Spleen (tissue), 11 donors: ENCODE results near the gene NDUFB8. TPM values are rescaled to one million over a fixed set of nuclear protein-coding genes. Genes with fewer than 3 reads are reported as not detected.

ENCODE experiments used
- DNase-seq: peaks from one replicate; pipeline ENCODE4 v3.0.0-alpha.2; 2020
- H3K27ac ChIP-seq, 8 donors: fragments of 200-600 bp; sonication (generic) in 7 of 8; 1 replicate in 4 of 8; 2 replicates in 4 of 8; pipeline versions ENCODE4 v1.5.0 to v1.8.0; 2016 to 2021; ENCODE audit warnings: inconsistent platforms in 4 of 8, mild to moderate bottlenecking in 4 of 8, moderate library complexity in 1 of 8
- H3K27me3 ChIP-seq, 7 donors: fragments of 200-600 bp; sonication (generic) in 6 of 7; replicated peaks in 1 of 7; 1 replicate in 4 of 7; 2 replicates in 3 of 7; pipeline versions ENCODE4 v1.5.0 to v1.8.0; 2016 to 2021; ENCODE audit warnings: inconsistent platforms in 3 of 7, mild to moderate bottlenecking in 1 of 7
- H3K36me3 ChIP-seq, 6 donors: fragments of 200-600 bp; sonication (generic) in 5 of 6; 1 replicate in 4 of 6; 2 replicates in 2 of 6; pipeline versions ENCODE4 v1.5.0 to v1.8.0; 2016 to 2021; ENCODE audit warnings: inconsistent platforms in 2 of 6
- H3K4me1 ChIP-seq, 6 donors: fragments of 200-600 bp; sonication (generic) in 5 of 6; 1 replicate in 3 of 6; 2 replicates in 3 of 6; pipeline versions ENCODE4 v1.5.0 to v1.8.0; 2016 to 2021; ENCODE audit warnings: inconsistent platforms in 3 of 6
- H3K4me3 ChIP-seq, 8 donors: fragments of 200-600 bp; sonication (generic) in 7 of 8; 1 replicate in 4 of 8; 2 replicates in 4 of 8; pipeline versions ENCODE4 v1.5.0 to v1.8.0; 2016 to 2021; ENCODE audit warnings: inconsistent platforms in 4 of 8, mild to moderate bottlenecking in 4 of 8, moderate library complexity in 2 of 8
- H3K9me3 ChIP-seq, 8 donors: fragments of 200-600 bp; sonication (generic) in 7 of 8; 1 replicate in 4 of 8; 2 replicates in 4 of 8; pipeline versions ENCODE4 v1.5.0 to v1.8.0; 2016 to 2021; ENCODE audit warnings: inconsistent platforms in 4 of 8
- POLR2A ChIP-seq, 3 donors: fragments of 450-650 bp; IDR thresholded peaks; one replicate each; pipeline ENCODE4 v1.5.1; 2017; ENCODE audit warnings: antibody characterized with exemption in 3 of 3, mild to moderate bottlenecking in 1 of 3
- POLR2AphosphoS5 ChIP-seq, 3 donors: sonication (generic); formaldehyde crosslinking; IDR thresholded peaks; one replicate each; pipeline ENCODE4 v1.5.1; 2017; ENCODE audit warnings: antibody characterized with exemption in 3 of 3
- WGBS, 5 donors: extraction: QIAGEN DNeasy Blood & Tissue Kit in 3 of 5; methylation state at CpG; one replicate each; pipeline versions ENCODE4 v1.1.5 to v1.1.7; 2013 to 2018; 5-methylcytosine and 5-hydroxymethylcytosine counted together
- intact Hi-C: fragments of 100-400 bp; cut with DNase I; formaldehyde crosslinking; loops from one replicate; pipeline ENCODE4 v1.15.0; 2023; ENCODE audit warnings: low total_unique reads
- polyA plus RNA-seq, 3 donors: library from polyadenylated mRNA; stranded (reverse); fragments of 200-250 nt; gene quantifications; one replicate each; pipeline ENCODE4 v1.2.1, GENCODE V29; 2013
- total RNA-seq, 7 donors: library from RNA; depleted of rRNA in 3 of 7; stranded (reverse); fragments of >200 nt in 3 of 7; fragmentation: NEBNext Ultra II Directional in 4 of 7; extraction: Animal tissue kit (Norgen Biotek cat#: 25700) in 4 of 7; gene quantifications; one replicate each; pipeline versions ENCODE4 v1.1.0 to v1.2.1, GENCODE V29; 2016 to 2021
- TF ChIP-seq, protein P1 (sequence below), 11 experiments: fragments of 200-600 bp in 7 of 11; fragments of 450-650 bp in 4 of 11; sonication (generic) in 4 of 11; IDR thresholded peaks in 8 of 11; conservative IDR thresholded peaks in 3 of 11; 1 replicate in 7 of 11; 2 replicates in 4 of 11; pipeline versions ENCODE4 v1.4.0 to v1.8.0; 2016 to 2021; ENCODE audit warnings: antibody characterized with exemption in 11 of 11, inconsistent platforms in 4 of 11, mild to moderate bottlenecking in 1 of 11
- donor health status: healthy with polysubstance abuse.
- donor health status: DM: no; HTN: no; CAD: no; lungs with moderate emphysema.
- donor health status: DM: no; HTN: no; CAD: no.
- donor health status: Bipolar disorder and iron deficiency.
- donor health status: healthy.
- donor health status: DM: no; HTN: no; CAD: no.
- donor health status: DM: yes; HTN: yes; CAD: no.

The NDUFB8 gene
- total and polyA plus RNA-seq, 10 donors = 96.2 to 261 (median 135) TPM

DNA sequence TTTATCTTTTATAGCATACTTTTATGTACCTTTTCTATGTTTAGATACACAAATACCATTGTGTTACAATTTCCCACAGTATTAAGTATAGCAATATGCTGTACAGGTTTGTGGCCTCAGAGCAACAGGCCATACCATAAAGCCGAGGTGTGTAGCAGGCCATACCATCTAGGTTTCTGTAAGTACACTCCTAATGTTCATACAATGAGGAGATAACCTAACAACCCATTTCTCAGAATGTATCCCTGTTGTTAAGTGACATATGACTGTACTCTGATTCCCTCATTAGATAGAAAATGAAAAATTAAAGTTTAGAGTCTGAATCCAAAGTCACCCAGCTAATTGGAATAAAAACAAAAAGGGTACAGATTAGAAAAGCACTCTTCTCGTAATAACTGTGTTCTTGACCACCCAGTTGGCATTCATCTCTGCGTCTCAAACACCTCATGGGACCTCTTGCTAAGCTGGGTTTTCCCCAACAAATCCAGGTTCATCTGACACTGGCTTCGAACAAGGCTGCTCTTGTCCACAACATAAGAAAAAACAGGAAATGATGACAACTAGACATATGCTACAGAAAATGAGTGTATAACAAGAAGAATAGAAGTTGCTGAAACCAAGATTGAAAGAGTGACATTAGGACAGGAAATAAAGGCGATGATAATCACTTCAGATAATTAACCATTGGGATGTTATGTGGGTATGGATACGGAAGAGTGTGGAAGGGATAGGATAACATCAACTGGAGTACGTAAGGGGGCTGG, 1.4 kb downstream of the NDUFB8 start:
- no peak for DNase-seq
- peaks cover 15 to 42% (median 30%) of the 10 kb centered on the region in 6 donors for H3K4me1 ChIP-seq
- WGBS, 5 donors = 37 to 53% (median 45%) methylated on average over 7 of the region's 7 CpGs
- H3K27ac ChIP-seq = peak overlapping the region in 4 of 8 donors; percentile 6 to 88 (median 86)
- no peak for TF ChIP-seq POLR2AphosphoS5 (IDR thresholded peaks at IDR 0.05)
- no peak for TF ChIP-seq POLR2A (IDR thresholded peaks at IDR 0.05)
- TF ChIP-seq, protein P1, sequence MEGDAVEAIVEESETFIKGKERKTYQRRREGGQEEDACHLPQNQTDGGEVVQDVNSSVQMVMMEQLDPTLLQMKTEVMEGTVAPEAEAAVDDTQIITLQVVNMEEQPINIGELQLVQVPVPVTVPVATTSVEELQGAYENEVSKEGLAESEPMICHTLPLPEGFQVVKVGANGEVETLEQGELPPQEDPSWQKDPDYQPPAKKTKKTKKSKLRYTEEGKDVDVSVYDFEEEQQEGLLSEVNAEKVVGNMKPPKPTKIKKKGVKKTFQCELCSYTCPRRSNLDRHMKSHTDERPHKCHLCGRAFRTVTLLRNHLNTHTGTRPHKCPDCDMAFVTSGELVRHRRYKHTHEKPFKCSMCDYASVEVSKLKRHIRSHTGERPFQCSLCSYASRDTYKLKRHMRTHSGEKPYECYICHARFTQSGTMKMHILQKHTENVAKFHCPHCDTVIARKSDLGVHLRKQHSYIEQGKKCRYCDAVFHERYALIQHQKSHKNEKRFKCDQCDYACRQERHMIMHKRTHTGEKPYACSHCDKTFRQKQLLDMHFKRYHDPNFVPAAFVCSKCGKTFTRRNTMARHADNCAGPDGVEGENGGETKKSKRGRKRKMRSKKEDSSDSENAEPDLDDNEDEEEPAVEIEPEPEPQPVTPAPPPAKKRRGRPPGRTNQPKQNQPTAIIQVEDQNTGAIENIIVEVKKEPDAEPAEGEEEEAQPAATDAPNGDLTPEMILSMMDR (IDR thresholded peaks at IDR 0.05 in 8 of 11, conservative IDR thresholded peaks at IDR 0.05 in 3 of 11) = no peak
- intact Hi-C loops = no loop called here
- no peaks in the 10 kb centered on the region for H3K27me3 ChIP-seq
- peaks cover 0 to 42% (median 38%) of the 10 kb centered on the region in 6 donors for H3K36me3 ChIP-seq
- no peaks in the 10 kb centered on the region for H3K9me3 ChIP-seq
- H3K4me3 ChIP-seq = peak overlapping the region; percentile 80 to 98 (median 86)

DNA sequence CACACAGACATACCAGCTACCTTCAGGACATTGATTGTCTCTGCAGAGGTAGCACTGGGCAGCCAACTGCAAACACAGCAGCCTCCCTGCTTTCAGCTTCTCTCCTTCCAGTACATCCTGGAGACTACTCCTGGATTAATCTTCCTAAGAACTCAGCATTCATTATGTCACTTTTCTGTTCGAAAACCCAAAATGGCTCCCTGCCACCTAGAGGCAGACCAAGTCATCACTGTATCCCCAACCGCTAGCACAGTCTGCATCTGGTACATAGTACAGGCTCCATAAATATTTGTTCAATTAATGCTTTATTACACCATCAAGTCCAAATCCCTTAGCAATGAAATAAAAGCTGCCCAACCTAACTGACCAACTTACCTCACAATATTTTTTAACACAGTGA, 5.0 kb downstream of the NDUFB8 start:
- 91 to 96% (median 93%) methylated on average over 2 of the region's 2 CpGs for WGBS, 5 donors
- intact Hi-C loops = no loop called here
- Histone ChIP-seq H3K36me3 (peaks cover 0 to 65% (median 45%) of the 10 kb centered on the region in 6 donors), H3K27me3 (peaks cover 0 to 4% (median 2%) of the 10 kb centered on the region in 7 donors), H3K4me3 (no peak overlapping the region), H3K9me3 (no peaks in the 10 kb centered on the region), H3K27ac (no peak overlapping the region), H3K4me1 (peaks cover 13 to 39% (median 26%) of the 10 kb centered on the region in 6 donors)
- TF ChIP-seq POLR2A (IDR thresholded peaks at IDR 0.05) = no peak
- TF ChIP-seq, protein P1 (IDR thresholded peaks at IDR 0.05 in 8 of 11, conservative IDR thresholded peaks at IDR 0.05 in 3 of 11) = no peak
- no peak for TF ChIP-seq POLR2AphosphoS5 (IDR thresholded peaks at IDR 0.05)
- DNase-seq = no peak

DNA sequence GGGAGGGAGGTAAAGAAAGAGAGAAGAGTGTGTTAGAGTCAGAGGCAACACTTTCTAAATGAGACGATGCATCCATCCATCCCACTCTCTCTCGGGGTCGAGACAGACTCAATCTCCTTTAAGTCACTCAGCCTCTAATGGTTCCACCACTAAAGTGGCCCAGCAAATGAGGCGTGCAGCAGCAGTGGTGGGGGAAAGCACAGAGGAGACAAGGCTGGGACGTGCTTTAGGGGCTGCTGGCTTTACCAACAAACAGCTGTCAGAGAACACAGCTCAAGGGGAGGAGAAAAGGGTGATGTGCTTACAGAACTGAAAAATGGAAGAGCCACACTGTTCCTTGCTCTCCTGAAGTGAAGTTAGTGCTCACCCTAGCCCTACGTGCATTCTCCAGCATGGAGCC, 5.5 kb downstream of the NDUFB8 start:
- no peak for DNase-seq
- H3K27me3 ChIP-seq = peaks cover 0 to 8% (median 4%) of the 10 kb centered on the region in 7 donors
- 84 to 98% (median 90%) methylated on average over 6 of the region's 6 CpGs for WGBS, 5 donors
- intact Hi-C loops = no loop called here
- no peak overlapping the region for H3K4me3 ChIP-seq
- H3K9me3 ChIP-seq = no peaks in the 10 kb centered on the region
- H3K4me1 ChIP-seq = peaks cover 13 to 43% (median 30%) of the 10 kb centered on the region in 6 donors
- no peak overlapping the region for H3K27ac ChIP-seq
- no peak for TF ChIP-seq POLR2A (IDR thresholded peaks at IDR 0.05)
- TF ChIP-seq, protein P1 (IDR thresholded peaks at IDR 0.05 in 8 of 11, conservative IDR thresholded peaks at IDR 0.05 in 3 of 11) = no peak
- no peak for TF ChIP-seq POLR2AphosphoS5 (IDR thresholded peaks at IDR 0.05)
- peaks cover 0 to 65% (median 45%) of the 10 kb centered on the region in 6 donors for H3K36me3 ChIP-seq

DNA sequence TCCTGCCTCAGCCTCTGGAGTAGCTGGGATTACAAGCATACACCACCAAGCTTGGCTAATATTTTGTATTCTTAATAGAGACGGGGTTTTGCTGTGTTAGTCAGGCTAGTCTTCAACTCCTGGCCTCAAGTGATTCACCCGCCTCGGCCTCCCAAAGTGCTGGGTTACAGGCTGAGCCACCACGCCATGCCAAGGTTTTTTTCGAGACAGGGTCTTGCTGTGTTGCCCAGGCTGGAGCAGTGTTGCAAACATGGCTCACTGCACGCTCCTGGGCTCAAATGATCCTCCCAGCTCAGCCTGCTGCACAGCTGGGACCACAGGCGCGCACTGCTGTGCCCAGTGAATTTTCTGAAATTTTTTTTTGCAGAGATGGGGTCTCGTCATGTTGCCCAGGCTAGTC, 6.7 kb downstream of the NDUFB8 start:
- peaks cover 0 to 12% (median 4%) of the 10 kb centered on the region in 7 donors for H3K27me3 ChIP-seq
- peaks cover 4 to 41% (median 26%) of the 10 kb centered on the region in 6 donors for H3K4me1 ChIP-seq
- TF ChIP-seq, protein P1 (IDR thresholded peaks at IDR 0.05 in 8 of 11, conservative IDR thresholded peaks at IDR 0.05 in 3 of 11) = no peak
- no peak for TF ChIP-seq POLR2AphosphoS5 (IDR thresholded peaks at IDR 0.05)
- TF ChIP-seq POLR2A (IDR thresholded peaks at IDR 0.05) = no peak
- H3K36me3 ChIP-seq = peaks cover 0 to 65% (median 45%) of the 10 kb centered on the region in 6 donors
- no peaks in the 10 kb centered on the region for H3K9me3 ChIP-seq
- no peak overlapping the region for H3K27ac ChIP-seq
- no peak overlapping the region for H3K4me3 ChIP-seq
- 95 to 99% (median 97%) methylated on average over 9 of the region's 9 CpGs for WGBS, 5 donors
- intact Hi-C loops = no loop called here
- no peak for DNase-seq
